Neural cell (in vitro differentiated cells): ENCODE measurements around the gene PCLAF.

Source experiments
- CTCF ChIP-seq: fragments of 450-650 bp; IDR thresholded peaks from 2 replicates; pipeline ENCODE4 v1.5.1; 2014; ENCODE audit warnings: antibody characterized with exemption, mild to moderate bottlenecking, moderate library complexity; ENCODE audit not compliant: poor library complexity, severe bottlenecking
- EP300 ChIP-seq: fragments of 450-650 bp; conservative IDR thresholded peaks from 2 replicates; pipeline ENCODE4 v1.6.1; 2014; ENCODE audit warnings: antibody characterized with exemption, mild to moderate bottlenecking, moderate library complexity; ENCODE audit not compliant: poor library complexity, severe bottlenecking
- EZH2 ChIP-seq: fragments of 200-600, 300-800 bp; shearing (Covaris generic), sonication (generic); IDR thresholded peaks from 2 replicates; pipeline ENCODE4 v1.6.1; 2014; ENCODE audit warnings: antibody characterized with exemption, low read length, borderline replicate concordance, mild to moderate bottlenecking; ENCODE audit not compliant: insufficient read depth, poor library complexity, severe bottlenecking
- RAD21 ChIP-seq: fragments of 450-650 bp; conservative IDR thresholded peaks from 2 replicates; pipeline ENCODE4 v1.6.1; 2014; ENCODE audit warnings: antibody characterized with exemption, mild to moderate bottlenecking, moderate library complexity
- REST ChIP-seq: IDR thresholded peaks from 2 replicates; pipeline ENCODE4 v1.6.1; 2012; ENCODE audit warnings: borderline replicate concordance

GRCh38 chr15:64343841-64344240, 37.4 kb downstream of the PCLAF start:
- no peak for TF ChIP-seq EP300
- no peak for TF ChIP-seq CTCF
- no peak for TF ChIP-seq RAD21
- TF ChIP-seq EZH2, result no peak
- no peak for TF ChIP-seq REST
